GM23248 (cell line): Measurements from ENCODE around the gene HELQ. TPM values are rescaled to one million over a fixed set of nuclear protein-coding genes. Genes with fewer than 3 reads are reported as not detected.

Experiments used
- DNase-seq: peaks from one replicate; pipeline ENCODE4 v3.0.0-alpha.2; 2015
- H2AFZ ChIP-seq: fragments of 200-600 bp; sonication (generic); 2 replicates; pipeline ENCODE4 v1.6.1; 2016; ENCODE audit warnings: antibody characterized with exemption
- H3F3A ChIP-seq: fragments of 200-600 bp; sonication (generic); 2 replicates; pipeline ENCODE4 v1.6.1; 2016; ENCODE audit warnings: mild to moderate bottlenecking, antibody characterized with exemption, mixed run types; ENCODE audit not compliant: insufficient read depth
- H3K27ac ChIP-seq: fragments of 200-600 bp; sonication (generic); 2 replicates; pipeline ENCODE4 v1.5.1; 2016; ENCODE audit warnings: mild to moderate bottlenecking
- H3K27me3 ChIP-seq: fragments of 200-600 bp; sonication (generic); replicated peaks from 2 replicates; pipeline ENCODE4 v1.6.1; 2016; ENCODE audit warnings: mild to moderate bottlenecking; ENCODE audit not compliant: insufficient read depth
- H3K36me3 ChIP-seq: fragments of 200-600 bp; sonication (generic); 2 replicates; pipeline ENCODE4 v1.6.1; 2016; ENCODE audit warnings: low read depth, mild to moderate bottlenecking
- H3K4me1 ChIP-seq: fragments of 200-600 bp; sonication (generic); 2 replicates; pipeline ENCODE4 v1.6.1; 2016; ENCODE audit warnings: mild to moderate bottlenecking; ENCODE audit not compliant: insufficient read depth
- H3K4me2 ChIP-seq: fragments of 200-600 bp; sonication (generic); one replicate; pipeline ENCODE4 v1.6.1; 2016; ENCODE audit warnings: mild to moderate bottlenecking; ENCODE audit not compliant: unreplicated experiment
- H3K4me3 ChIP-seq: fragments of 200-600 bp; sonication (generic); 2 replicates; pipeline ENCODE4 v1.5.1; 2016; ENCODE audit warnings: mild to moderate bottlenecking
- H3K79me2 ChIP-seq: fragments of 200-600 bp; sonication (generic); 2 replicates; pipeline ENCODE4 v1.6.1; 2016; ENCODE audit warnings: mild to moderate bottlenecking; ENCODE audit not compliant: insufficient read depth
- H3K9ac ChIP-seq: fragments of 200-600 bp; sonication (generic); 2 replicates; pipeline ENCODE4 v1.6.1; 2016; ENCODE audit warnings: mild to moderate bottlenecking
- H3K9me2 ChIP-seq: fragments of 200-600 bp; sonication (generic); 2 replicates; pipeline ENCODE4 v1.6.1; 2016; ENCODE audit warnings: mixed run types, mild to moderate bottlenecking, moderate library complexity; ENCODE audit not compliant: insufficient read depth
- H3K9me3 ChIP-seq: fragments of 200-600 bp; sonication (generic); one replicate; pipeline ENCODE4 v1.6.1; 2017; ENCODE audit warnings: low read depth
- H4K20me1 ChIP-seq: fragments of 200-600 bp; sonication (generic); 2 replicates; pipeline ENCODE4 v1.6.0; 2016; ENCODE audit not compliant: insufficient read depth
- EZH2 ChIP-seq: fragments of 200-600 bp; sonication (generic); IDR thresholded peaks from 2 replicates; pipeline ENCODE4 v1.6.1; 2018; ENCODE audit warnings: antibody characterized with exemption, mild to moderate bottlenecking; ENCODE audit not compliant: insufficient read depth, poor library complexity, severe bottlenecking
- EZH2phosphoT487 ChIP-seq: fragments of 200-600 bp; sonication (generic); IDR thresholded peaks from 2 replicates; pipeline ENCODE4 v1.6.1; 2018; ENCODE audit warnings: antibody characterized with exemption, moderate library complexity, mild to moderate bottlenecking, low read depth; ENCODE audit not compliant: insufficient read depth
- WGBS, 2 experiments: methylation state at CpG; one replicate each; pipeline ENCODE4 v1.1.6; 2015 to 2017; ENCODE audit warnings: low lambda C conversion rate in 2 of 2, low coverage in 1 of 2; ENCODE audit errors: missing lambda C conversion rate in 2 of 2; 5-methylcytosine and 5-hydroxymethylcytosine counted together
- in situ Hi-C: fragments of 300-500 bp; cut with MboI; formaldehyde crosslinking; loops from 2 replicates; pipeline ENCODE4 v1.15.0; 2020
- polyA plus RNA-seq: library from polyadenylated mRNA; unstranded; fragments of >200 nt; fragmentation: Nextera tagmentation; extraction: Ambion mirVana; gene quantifications from 2 replicates; pipeline ENCODE4 v1.2.1, GENCODE V29; 2016
- total RNA-seq: library from RNA; depleted of rRNA; stranded (reverse); fragments of >200 nt; shearing (Covaris generic); gene quantifications from 2 replicates; pipeline ENCODE4 v1.2.3, GENCODE V29; 2014

Gene HELQ
- total and polyA plus RNA-seq, 2 experiments from 2014 or later = 6.6 to 10.0 TPM

DNA sequence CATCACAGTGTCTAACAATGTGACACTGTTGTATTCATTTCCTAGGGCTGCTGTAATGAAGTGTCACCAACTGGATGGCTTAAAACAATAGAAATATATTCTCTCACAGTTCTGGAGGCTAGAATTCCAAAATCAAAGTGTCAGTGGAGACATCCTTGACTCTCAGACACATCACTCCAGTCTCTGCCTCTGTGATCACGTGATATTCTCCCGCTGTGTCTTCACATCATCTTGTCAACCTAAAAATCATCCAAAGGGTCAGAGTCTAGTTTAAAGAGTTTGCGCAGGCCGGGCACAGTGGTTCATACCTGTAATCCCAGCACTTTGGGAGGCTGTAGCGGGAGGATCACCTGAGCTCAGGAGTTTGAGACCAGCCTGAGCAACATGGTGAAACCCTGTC lies 84.4 kb downstream of the HELQ start:
- in situ Hi-C loops = loop anchor here (25.0 kb wide), 1 partner anchor 266 kb away; no protein-coding TSS in a partner anchor
- Histone ChIP-seq H3F3A (no peaks in the 10 kb centered on the region), H3K4me1 (peaks cover 6% of the 10 kb centered on the region; the same call in 1 of the 2 replicates), H3K9me2 (no peaks in the 10 kb centered on the region), H2AFZ (no peak overlapping the region), H4K20me1 (no peaks in the 10 kb centered on the region), H3K4me3 (no peak overlapping the region), H3K79me2 (no peaks in the 10 kb centered on the region), H3K4me2 (no peak overlapping the region), H3K9me3 (no peaks in the 10 kb centered on the region), H3K27ac (no peak overlapping the region), H3K9ac (no peak overlapping the region), H3K36me3 (no peaks in the 10 kb centered on the region), H3K27me3 (no peaks in the 10 kb centered on the region)
- 89 to 94% methylated on average over 5 of the region's 5 CpGs for WGBS, 2 experiments
- DNase-seq = no peak
- no peak for TF ChIP-seq EZH2
- TF ChIP-seq EZH2phosphoT487 = no peak

DNA sequence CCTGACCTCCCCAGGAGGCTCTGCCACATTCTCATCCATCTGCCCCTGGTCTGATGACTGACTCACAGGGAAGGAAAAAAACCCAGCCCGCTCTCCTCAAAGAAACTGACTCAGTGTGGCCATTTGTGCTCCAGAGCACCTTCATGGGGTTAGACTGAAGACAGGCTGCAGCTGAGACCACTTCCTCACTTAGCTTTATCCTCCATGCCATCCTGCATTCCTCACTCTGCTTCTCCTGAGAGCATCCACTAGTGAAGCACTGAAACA lies 85.0 kb downstream of the HELQ start:
- H3F3A ChIP-seq = no peaks in the 10 kb centered on the region
- DNase-seq = peak; percentile 44
- H2AFZ ChIP-seq = no peak overlapping the region
- H3K9ac ChIP-seq = no peak overlapping the region
- H3K27me3 ChIP-seq = no peaks in the 10 kb centered on the region
- TF ChIP-seq EZH2phosphoT487 = no peak
- no peak for TF ChIP-seq EZH2
- H3K27ac ChIP-seq = no peak overlapping the region
- in situ Hi-C loops = loop anchor here (25.0 kb wide), 1 partner anchor 267 kb away; no protein-coding TSS in a partner anchor
- no peaks in the 10 kb centered on the region for H3K9me2 ChIP-seq
- no peak overlapping the region for H3K4me3 ChIP-seq
- no peak overlapping the region for H3K4me2 ChIP-seq
- H4K20me1 ChIP-seq = no peaks in the 10 kb centered on the region
- 63 to 71% methylated on average over 1 of the region's 1 CpG for WGBS, 2 experiments
- no peaks in the 10 kb centered on the region for H3K79me2 ChIP-seq
- H3K36me3 ChIP-seq = no peaks in the 10 kb centered on the region
- H3K9me3 ChIP-seq = no peaks in the 10 kb centered on the region
- peaks cover 6% of the 10 kb centered on the region; the same call in 1 of the 2 replicates for H3K4me1 ChIP-seq

DNA sequence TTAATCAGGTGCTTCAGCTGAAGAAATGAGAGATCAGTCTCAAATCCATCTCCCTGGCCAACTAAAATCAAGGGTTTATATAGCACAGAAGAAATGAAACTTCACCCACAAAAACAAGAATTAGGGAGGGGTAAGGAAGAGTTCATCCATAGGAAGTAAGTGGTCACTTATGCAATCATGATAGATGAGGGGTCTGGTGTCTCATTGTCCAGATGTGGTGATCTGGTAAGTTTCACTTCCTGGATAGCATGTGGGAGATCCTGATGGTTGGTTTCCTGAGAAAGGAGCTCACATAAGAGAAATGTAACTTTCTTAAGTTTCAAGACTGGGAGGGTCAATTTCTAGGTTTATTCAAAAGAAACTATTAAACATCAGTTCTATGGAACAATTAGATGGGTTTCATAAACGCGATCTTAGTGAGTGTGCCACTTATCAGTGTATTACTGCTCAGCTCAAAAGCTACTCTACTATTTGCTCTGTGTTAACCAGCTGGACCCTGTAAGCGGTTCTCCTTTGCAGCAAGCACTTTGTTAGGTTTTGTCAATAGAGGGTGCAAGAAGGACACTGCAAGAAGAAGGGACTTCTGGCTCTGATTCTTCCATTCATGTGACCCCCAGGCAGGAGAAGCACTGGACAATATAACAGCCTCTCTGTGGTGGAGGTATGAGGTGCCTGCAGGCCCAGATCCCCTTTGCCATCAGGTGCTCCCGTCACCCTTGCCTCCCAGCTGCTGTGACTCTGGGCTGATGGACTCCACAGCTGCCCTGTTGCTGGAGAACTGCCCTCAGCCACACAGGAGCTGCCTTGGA lies 85.6 kb downstream of the HELQ start:
- Histone ChIP-seq H3K4me2 (no peak overlapping the region), H3K4me3 (no peak overlapping the region), H3F3A (no peaks in the 10 kb centered on the region), H3K36me3 (no peaks in the 10 kb centered on the region), H4K20me1 (no peaks in the 10 kb centered on the region), H3K79me2 (no peaks in the 10 kb centered on the region), H3K9me3 (no peaks in the 10 kb centered on the region), H3K9ac (no peak overlapping the region), H3K27ac (no peak overlapping the region), H3K9me2 (no peaks in the 10 kb centered on the region), H3K4me1 (peaks cover 6% of the 10 kb centered on the region; the same call in 1 of the 2 replicates), H2AFZ (no peak overlapping the region), H3K27me3 (no peaks in the 10 kb centered on the region)
- no peak for DNase-seq
- WGBS, 2 experiments = 71 to 73% methylated on average over 4 of the region's 4 CpGs
- in situ Hi-C loops = loop anchor here (25.0 kb wide), 1 partner anchor 267 kb away; no protein-coding TSS in a partner anchor
- TF ChIP-seq EZH2phosphoT487 = no peak
- TF ChIP-seq EZH2 = no peak

DNA sequence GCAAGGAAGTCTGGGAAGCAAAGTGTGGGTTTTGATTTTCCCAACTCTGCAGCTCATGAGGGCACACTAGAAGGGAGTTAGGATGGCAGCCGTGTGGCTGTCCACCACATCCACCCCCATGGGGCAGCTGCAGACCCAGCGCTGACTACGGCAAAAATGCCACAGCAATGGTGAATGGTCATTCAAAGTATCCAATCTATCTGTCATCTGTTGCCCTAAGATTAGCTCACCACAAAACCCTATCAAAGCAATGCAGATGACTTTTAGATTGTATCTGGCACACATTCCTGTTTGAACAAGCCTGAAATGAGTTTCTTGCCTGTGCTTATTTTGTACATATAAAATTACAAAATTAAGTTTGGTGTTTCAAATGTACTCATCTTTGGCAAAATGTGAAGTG lies 91.3 kb downstream of the HELQ start:
- Histone ChIP-seq H3K4me1 (no peaks in the 10 kb centered on the region), H3F3A (no peaks in the 10 kb centered on the region), H2AFZ (no peak overlapping the region), H3K9ac (no peak overlapping the region), H4K20me1 (no peaks in the 10 kb centered on the region), H3K36me3 (no peaks in the 10 kb centered on the region), H3K79me2 (no peaks in the 10 kb centered on the region), H3K4me2 (no peak overlapping the region), H3K9me2 (no peaks in the 10 kb centered on the region), H3K4me3 (no peak overlapping the region), H3K27ac (no peak overlapping the region), H3K27me3 (no peaks in the 10 kb centered on the region), H3K9me3 (no peaks in the 10 kb centered on the region)
- in situ Hi-C loops = loop anchor here (25.0 kb wide), 1 partner anchor 273 kb away; no protein-coding TSS in a partner anchor
- WGBS, 2 experiments = 87 to 94% methylated on average over 3 of the region's 3 CpGs
- TF ChIP-seq EZH2 (no peak), EZH2phosphoT487 (no peak)
- DNase-seq = no peak
